ENCODE data around the gene TOP3B.

DNA sequence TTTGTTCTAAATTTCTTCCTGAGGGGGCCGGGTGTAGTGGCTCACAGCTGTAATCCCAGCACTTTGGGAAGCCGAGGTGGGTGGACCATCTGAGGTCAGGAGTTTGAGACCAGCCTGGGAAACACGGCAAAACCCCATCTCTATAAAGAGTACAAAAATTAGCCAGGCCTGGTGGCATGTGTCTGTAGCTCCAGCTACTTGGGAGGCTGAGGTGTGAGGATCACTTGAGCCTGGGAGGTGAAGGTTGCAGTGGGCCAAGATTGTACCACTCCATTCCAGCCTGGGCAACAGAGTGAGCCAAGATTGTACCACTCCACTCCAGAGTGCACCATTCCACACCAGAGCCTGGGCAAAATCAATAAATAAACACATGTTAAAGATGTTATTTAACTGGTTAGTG is 20.6 kb upstream of the TOP3B start:
- TF ChIP-seq ZBTB7A (IDR thresholded peaks at IDR 0.05; ENCODE audit: low read depth) = no peak
- TF ChIP-seq YY1 (IDR thresholded peaks at IDR 0.05; ENCODE audit: low read depth) = no peak
- no peak for TF ChIP-seq TAF1 (IDR thresholded peaks at IDR 0.05; ENCODE audit: low read depth)
- no peak for TF ChIP-seq RAD21 (IDR thresholded peaks at IDR 0.05; ENCODE audit: low read depth)
- TF ChIP-seq EGR1 (IDR thresholded peaks at IDR 0.05) = no peak
- TF ChIP-seq EP300 (IDR thresholded peaks at IDR 0.05; ENCODE audit: borderline replicate concordance) = no peak
- TF ChIP-seq, protein P1, sequence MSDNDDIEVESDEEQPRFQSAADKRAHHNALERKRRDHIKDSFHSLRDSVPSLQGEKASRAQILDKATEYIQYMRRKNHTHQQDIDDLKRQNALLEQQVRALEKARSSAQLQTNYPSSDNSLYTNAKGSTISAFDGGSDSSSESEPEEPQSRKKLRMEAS (IDR thresholded peaks at IDR 0.05) = no peak
- TF ChIP-seq, protein P2, sequence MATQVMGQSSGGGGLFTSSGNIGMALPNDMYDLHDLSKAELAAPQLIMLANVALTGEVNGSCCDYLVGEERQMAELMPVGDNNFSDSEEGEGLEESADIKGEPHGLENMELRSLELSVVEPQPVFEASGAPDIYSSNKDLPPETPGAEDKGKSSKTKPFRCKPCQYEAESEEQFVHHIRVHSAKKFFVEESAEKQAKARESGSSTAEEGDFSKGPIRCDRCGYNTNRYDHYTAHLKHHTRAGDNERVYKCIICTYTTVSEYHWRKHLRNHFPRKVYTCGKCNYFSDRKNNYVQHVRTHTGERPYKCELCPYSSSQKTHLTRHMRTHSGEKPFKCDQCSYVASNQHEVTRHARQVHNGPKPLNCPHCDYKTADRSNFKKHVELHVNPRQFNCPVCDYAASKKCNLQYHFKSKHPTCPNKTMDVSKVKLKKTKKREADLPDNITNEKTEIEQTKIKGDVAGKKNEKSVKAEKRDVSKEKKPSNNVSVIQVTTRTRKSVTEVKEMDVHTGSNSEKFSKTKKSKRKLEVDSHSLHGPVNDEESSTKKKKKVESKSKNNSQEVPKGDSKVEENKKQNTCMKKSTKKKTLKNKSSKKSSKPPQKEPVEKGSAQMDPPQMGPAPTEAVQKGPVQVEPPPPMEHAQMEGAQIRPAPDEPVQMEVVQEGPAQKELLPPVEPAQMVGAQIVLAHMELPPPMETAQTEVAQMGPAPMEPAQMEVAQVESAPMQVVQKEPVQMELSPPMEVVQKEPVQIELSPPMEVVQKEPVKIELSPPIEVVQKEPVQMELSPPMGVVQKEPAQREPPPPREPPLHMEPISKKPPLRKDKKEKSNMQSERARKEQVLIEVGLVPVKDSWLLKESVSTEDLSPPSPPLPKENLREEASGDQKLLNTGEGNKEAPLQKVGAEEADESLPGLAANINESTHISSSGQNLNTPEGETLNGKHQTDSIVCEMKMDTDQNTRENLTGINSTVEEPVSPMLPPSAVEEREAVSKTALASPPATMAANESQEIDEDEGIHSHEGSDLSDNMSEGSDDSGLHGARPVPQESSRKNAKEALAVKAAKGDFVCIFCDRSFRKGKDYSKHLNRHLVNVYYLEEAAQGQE (IDR thresholded peaks at IDR 0.05; ENCODE audit: low read depth) = no peak
- TF ChIP-seq, protein P3, sequence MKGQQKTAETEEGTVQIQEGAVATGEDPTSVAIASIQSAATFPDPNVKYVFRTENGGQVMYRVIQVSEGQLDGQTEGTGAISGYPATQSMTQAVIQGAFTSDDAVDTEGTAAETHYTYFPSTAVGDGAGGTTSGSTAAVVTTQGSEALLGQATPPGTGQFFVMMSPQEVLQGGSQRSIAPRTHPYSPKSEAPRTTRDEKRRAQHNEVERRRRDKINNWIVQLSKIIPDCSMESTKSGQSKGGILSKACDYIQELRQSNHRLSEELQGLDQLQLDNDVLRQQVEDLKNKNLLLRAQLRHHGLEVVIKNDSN (IDR thresholded peaks at IDR 0.05) = no peak
- TF ChIP-seq NFIC (IDR thresholded peaks at IDR 0.05) = no peak
- no peak for TF ChIP-seq FOXM1 (IDR thresholded peaks at IDR 0.05; ENCODE audit: borderline replicate concordance, low read depth)

All from Ishikawa (cell line).